ENCODE measurements around the gene SKOR2. TPM values are rescaled to one million over a fixed set of nuclear protein-coding genes. Genes with fewer than 3 reads are reported as not detected.

SKOR2 gene, protein sequence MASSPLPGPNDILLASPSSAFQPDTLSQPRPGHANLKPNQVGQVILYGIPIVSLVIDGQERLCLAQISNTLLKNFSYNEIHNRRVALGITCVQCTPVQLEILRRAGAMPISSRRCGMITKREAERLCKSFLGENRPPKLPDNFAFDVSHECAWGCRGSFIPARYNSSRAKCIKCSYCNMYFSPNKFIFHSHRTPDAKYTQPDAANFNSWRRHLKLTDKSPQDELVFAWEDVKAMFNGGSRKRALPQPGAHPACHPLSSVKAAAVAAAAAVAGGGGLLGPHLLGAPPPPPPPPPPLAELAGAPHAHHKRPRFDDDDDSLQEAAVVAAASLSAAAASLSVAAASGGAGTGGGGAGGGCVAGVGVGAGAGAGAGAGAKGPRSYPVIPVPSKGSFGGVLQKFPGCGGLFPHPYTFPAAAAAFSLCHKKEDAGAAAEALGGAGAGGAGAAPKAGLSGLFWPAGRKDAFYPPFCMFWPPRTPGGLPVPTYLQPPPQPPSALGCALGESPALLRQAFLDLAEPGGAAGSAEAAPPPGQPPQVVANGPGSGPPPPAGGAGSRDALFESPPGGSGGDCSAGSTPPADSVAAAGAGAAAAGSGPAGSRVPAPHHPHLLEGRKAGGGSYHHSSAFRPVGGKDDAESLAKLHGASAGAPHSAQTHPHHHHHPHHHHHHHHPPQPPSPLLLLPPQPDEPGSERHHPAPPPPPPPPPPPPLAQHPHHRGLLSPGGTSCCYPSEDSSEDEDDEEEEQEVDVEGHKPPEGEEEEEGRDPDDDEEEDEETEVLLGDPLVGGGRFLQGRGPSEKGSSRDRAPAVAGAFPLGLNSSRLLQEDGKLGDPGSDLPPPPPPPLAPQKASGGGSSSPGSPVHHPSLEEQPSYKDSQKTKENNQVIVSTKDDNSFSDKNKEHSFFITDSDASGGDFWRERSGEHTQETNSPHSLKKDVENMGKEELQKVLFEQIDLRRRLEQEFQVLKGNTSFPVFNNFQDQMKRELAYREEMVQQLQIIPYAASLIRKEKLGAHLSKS
- not detected for total RNA-seq

DNA sequence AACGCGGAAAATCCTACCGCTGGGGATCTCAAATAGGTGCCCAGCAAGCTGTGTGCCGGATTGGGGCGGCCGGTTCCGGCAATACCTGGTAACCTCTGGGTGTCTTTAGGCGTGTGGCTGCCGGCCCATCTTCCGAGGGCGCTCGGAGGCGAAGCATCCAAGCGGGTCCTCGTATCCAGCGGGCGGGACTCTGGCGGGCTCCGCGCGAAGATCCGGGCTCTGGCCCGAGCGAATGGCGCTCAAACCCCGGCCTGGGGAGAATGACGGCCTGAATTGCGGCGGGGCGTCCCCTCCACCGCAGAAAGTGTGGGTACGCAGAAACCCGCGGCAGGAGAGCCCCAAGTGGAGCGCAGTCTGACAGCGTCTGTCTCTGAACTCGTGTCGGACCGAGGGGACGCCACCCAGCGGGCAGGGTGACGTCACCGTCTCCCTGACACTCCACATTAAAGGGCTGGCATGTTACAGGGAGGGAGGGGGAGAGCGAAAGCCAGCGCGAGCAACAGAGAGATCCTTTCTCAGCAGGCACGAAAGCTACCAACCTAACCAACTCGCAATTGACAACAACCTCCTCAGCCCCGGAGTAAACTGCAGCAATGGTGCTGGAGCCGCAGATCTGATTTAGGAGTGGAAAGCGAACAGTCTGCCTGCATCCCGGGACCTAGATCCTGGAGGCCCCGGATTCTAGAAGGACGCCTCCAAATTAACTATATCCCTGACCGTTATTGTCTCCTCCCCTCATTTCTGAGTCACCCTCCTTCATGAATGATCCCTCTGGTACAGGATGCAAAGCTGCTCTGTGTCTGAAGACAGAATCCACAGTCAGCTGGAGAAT, at the start of gene SKOR2:
TSS of gene SKOR2 (minus strand) at position 372 of the 832 bp plus-strand sequence. CDS start 2,477 bp downstream, outside the sequence.
- H3K36me3 Mint-ChIP-seq, result peaks cover 9% of the 10 kb centered on the region
- no peak for DNase-seq

GRCh38 chr18:47296462-47296861, 45.0 kb upstream of the SKOR2 start:
- Mint-ChIP-seq H3K4me1 (no peaks in the 10 kb centered on the region), H3K27me3 (peaks cover 31% of the 10 kb centered on the region), H3K36me3 (no peaks in the 10 kb centered on the region), H3K4me3 (no peak overlapping the region), H3K9me3 (peaks cover 8% of the 10 kb centered on the region), H3K27ac (no peak overlapping the region)
- DNase-seq, result no peak

More for the DNA sequence above, at the start of gene SKOR2:
- Mint-ChIP-seq H3K9me3 (peaks cover 7% of the 10 kb centered on the region), H3K27me3 (peaks cover 88% of the 10 kb centered on the region), H3K4me1 (peaks cover 14% of the 10 kb centered on the region), H3K4me3 (no peak within 1 kb of the TSS), H3K27ac (no peak within 1 kb of the TSS)

GRCh38 chr18:47294801-47295200, 43.3 kb upstream of the SKOR2 start:
- H3K27me3 Mint-ChIP-seq, result peaks cover 35% of the 10 kb centered on the region
- no peaks in the 10 kb centered on the region for H3K4me1 Mint-ChIP-seq
- no peak overlapping the region for H3K27ac Mint-ChIP-seq
- no peak overlapping the region for H3K4me3 Mint-ChIP-seq
- DNase-seq, result no peak
- peaks cover 4% of the 10 kb centered on the region for H3K9me3 Mint-ChIP-seq
- no peaks in the 10 kb centered on the region for H3K36me3 Mint-ChIP-seq

DNA sequence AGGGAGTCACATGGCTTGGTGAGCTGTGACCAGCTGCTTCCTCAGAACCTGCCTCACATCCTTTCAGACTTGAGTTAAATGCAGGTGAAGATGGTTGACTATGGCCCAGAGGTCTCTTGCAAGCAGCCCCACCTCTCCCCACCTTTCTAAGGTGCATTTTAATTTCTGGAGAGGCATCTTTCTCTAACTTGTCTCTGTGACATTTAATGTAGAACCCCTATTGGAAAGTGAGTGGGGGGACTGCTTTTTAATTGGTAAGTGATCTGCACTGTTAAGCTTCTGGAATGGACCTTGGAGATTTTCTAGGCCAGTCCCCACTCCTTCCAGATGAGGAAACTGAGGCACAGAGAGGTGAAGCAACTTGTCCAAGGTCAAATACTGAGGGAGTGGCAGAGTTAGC, 37.3 kb upstream of the SKOR2 start:
- no peak for DNase-seq
- no peaks in the 10 kb centered on the region for H3K4me1 Mint-ChIP-seq
- no peak overlapping the region for H3K27ac Mint-ChIP-seq
- peaks cover 28% of the 10 kb centered on the region for H3K27me3 Mint-ChIP-seq
- no peak overlapping the region for H3K4me3 Mint-ChIP-seq
- peaks cover 1% of the 10 kb centered on the region for H3K9me3 Mint-ChIP-seq
- no peaks in the 10 kb centered on the region for H3K36me3 Mint-ChIP-seq

GRCh38 chr18:47287911-47288585, 36.6 kb upstream of the SKOR2 start:
- no peaks in the 10 kb centered on the region for H3K4me1 Mint-ChIP-seq
- H3K27me3 Mint-ChIP-seq, result peaks cover 35% of the 10 kb centered on the region
- no peak overlapping the region for H3K27ac Mint-ChIP-seq
- DNase-seq, result no peak
- no peak overlapping the region for H3K4me3 Mint-ChIP-seq
- H3K36me3 Mint-ChIP-seq, result no peaks in the 10 kb centered on the region
- peaks cover 1% of the 10 kb centered on the region for H3K9me3 Mint-ChIP-seq

DNA sequence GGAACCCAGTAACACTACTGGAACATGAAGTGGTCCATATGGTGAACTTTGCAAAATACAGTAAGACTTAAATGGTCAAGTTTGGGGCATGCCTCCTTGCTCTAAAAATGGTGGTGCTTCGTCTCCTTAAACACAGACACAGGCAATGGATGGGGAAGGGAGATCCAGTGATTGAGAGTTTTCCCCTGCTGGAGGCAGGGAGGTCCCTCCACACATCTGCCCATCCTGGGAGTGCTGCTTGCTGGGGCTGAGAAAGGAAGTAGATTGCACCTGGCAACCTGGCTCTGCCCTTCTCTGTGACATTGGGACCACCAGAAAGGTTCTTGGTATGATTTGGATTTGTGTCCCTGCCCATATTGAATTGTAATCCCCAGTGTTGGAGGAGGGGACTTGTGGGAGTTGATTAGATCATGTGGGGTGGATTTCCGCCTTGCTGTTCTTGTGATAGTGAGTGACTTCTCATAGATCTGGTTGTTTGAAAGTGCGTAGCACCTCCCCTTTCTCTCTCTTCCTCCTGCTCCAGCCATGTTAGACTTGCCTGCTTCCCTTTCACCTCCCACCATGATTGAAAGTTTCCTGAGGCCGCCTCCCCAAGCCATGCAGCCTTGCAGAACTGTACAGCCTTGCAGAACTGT, 35.4 kb upstream of the SKOR2 start:
- Mint-ChIP-seq H3K27me3 (peaks cover 40% of the 10 kb centered on the region), H3K4me1 (no peaks in the 10 kb centered on the region)

GRCh38 chr18:47285456-47285855, 34.0 kb upstream of the SKOR2 start:
- Mint-ChIP-seq H3K4me1 (no peaks in the 10 kb centered on the region), H3K36me3 (no peaks in the 10 kb centered on the region), H3K9me3 (peaks cover 1% of the 10 kb centered on the region), H3K27ac (no peak overlapping the region), H3K27me3 (peaks cover 31% of the 10 kb centered on the region), H3K4me3 (no peak overlapping the region)
- no peak for DNase-seq

More for the DNA sequence above, 35.4 kb upstream of the SKOR2 start:
- Mint-ChIP-seq H3K36me3 (no peaks in the 10 kb centered on the region), H3K27ac (no peak overlapping the region), H3K4me3 (no peak overlapping the region), H3K9me3 (peaks cover 1% of the 10 kb centered on the region)
- no peak for DNase-seq

- Mint-ChIP-seq H3K4me3 (no peak overlapping the region), H3K4me1 (no peaks in the 10 kb centered on the region), H3K27ac (no peak overlapping the region), H3K9me3 (peaks cover 1% of the 10 kb centered on the region), H3K27me3 (peaks cover 29% of the 10 kb centered on the region), H3K36me3 (no peaks in the 10 kb centered on the region)
- no peak for DNase-seq
Measured at GRCh38 chr18:47284721-47285395, 33.4 kb upstream of the SKOR2 start.

DNA sequence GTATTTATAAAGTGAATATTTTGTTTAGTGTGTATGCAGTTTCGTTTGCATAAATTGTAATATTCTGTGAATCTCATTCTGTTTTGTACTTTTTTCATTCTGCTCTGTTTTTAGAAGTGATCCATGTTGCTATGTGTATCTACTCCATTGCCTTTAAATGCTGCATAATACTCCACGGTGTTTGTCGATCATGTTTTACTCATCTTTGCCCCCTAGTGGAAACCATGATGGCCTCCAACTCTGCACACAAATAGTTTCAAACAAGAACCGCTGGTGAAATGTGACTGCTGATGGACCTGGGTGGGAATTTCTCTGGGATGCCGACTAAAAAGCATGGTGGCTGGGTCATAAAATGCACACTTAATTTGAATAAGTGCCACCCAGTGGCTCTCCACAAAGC, 32.0 kb upstream of the SKOR2 start:
- Mint-ChIP-seq H3K36me3 (no peaks in the 10 kb centered on the region), H3K4me3 (no peak overlapping the region), H3K4me1 (no peaks in the 10 kb centered on the region), H3K9me3 (peaks cover 1% of the 10 kb centered on the region), H3K27ac (no peak overlapping the region), H3K27me3 (peaks cover 24% of the 10 kb centered on the region)
- no peak for DNase-seq

GRCh38 chr18:47280121-47280520, 28.7 kb upstream of the SKOR2 start:
- H3K36me3 Mint-ChIP-seq, result no peaks in the 10 kb centered on the region
- H3K27me3 Mint-ChIP-seq, result peaks cover 24% of the 10 kb centered on the region
- no peak for DNase-seq
- no peaks in the 10 kb centered on the region for H3K9me3 Mint-ChIP-seq
- no peak overlapping the region for H3K27ac Mint-ChIP-seq
- no peak overlapping the region for H3K4me3 Mint-ChIP-seq
- no peaks in the 10 kb centered on the region for H3K4me1 Mint-ChIP-seq

DNA sequence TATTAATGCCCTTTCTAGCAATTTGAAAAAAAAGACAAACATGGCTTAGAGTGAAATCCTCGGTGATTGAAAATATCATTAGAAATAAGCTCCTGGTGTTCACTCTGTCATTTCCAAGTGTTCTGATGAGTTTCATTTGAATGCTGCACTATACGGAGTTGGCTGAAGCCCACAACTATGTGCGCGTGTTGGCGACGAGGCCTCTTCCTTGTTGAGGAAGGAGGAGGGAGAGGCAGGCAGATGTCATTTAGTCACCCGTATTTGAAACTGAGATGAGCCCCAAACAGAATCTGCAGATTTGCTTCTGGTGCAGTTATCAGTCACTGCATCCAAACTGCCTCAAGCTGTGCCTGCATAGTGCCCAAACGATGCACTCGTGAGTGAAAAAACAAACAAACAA, 23.5 kb upstream of the SKOR2 start:
- no peaks in the 10 kb centered on the region for H3K4me1 Mint-ChIP-seq
- H3K9me3 Mint-ChIP-seq, result no peaks in the 10 kb centered on the region
- H3K27me3 Mint-ChIP-seq, result peaks cover 26% of the 10 kb centered on the region
- no peak overlapping the region for H3K4me3 Mint-ChIP-seq
- DNase-seq, result no peak
- no peaks in the 10 kb centered on the region for H3K36me3 Mint-ChIP-seq
- no peak overlapping the region for H3K27ac Mint-ChIP-seq

- Mint-ChIP-seq H3K4me3 (no peak overlapping the region), H3K9me3 (no peaks in the 10 kb centered on the region), H3K36me3 (peaks cover 2% of the 10 kb centered on the region), H3K4me1 (peaks cover 9% of the 10 kb centered on the region), H3K27me3 (peaks cover 70% of the 10 kb centered on the region), H3K27ac (no peak overlapping the region)
- no peak for DNase-seq
Measured at GRCh38 chr18:47265197-47265596, 13.7 kb upstream of the SKOR2 start.

DNA sequence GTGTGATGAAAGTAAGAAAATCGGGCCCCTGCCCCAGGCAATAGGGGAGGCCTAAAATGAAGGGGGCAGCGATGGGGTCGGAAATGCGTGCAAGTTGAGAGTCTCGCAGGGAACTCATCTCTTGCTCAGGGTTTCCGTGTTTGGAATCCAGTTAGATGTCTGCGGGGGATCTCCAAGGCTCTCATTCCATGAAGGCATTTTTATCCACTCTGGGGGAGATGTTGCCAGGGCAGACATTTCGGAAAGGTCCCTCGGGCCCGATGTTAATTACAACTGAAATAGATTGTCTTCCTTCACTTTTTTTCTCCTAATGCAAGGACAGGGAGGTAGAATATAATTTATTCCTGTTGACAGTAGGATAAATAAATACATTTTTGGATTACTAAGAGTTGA, 12.8 kb upstream of the SKOR2 start:
- no peak for DNase-seq
- Mint-ChIP-seq H3K4me1 (peaks cover 9% of the 10 kb centered on the region), H3K27ac (no peak overlapping the region), H3K36me3 (peaks cover 2% of the 10 kb centered on the region), H3K27me3 (peaks cover 79% of the 10 kb centered on the region), H3K4me3 (no peak overlapping the region), H3K9me3 (no peaks in the 10 kb centered on the region)

Measured in activated naive CD8-positive, alpha-beta T cell treated with anti-CD3 and anti-CD28 coated beads for 36 hours (primary cell).